ENCODE data around the gene NKD2.

The NKD2 gene

DNA sequence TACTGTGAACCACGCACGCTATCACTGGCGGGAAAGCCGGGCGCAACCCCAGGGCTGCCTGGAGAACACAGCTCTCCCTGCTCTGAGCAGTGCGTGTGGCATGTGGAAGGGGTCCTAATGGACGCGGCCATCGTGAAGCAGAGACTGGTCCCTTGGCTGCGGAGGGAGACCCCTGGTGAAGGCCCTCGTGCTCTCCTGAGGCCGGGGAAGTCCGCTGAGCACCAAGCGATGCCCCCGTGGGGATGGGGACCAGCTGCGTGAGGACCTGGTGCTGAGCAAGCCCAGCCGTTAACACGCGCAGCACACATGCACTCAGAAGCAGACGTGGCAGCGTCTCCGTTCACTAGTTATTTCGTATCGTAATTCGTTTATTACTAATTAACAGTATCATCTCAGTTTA is 78.8 kb downstream of the NKD2 start:
- DNase-seq (ENCODE audit: low read depth in 1 of 2, low spot score in 1 of 2): no peak

DNA sequence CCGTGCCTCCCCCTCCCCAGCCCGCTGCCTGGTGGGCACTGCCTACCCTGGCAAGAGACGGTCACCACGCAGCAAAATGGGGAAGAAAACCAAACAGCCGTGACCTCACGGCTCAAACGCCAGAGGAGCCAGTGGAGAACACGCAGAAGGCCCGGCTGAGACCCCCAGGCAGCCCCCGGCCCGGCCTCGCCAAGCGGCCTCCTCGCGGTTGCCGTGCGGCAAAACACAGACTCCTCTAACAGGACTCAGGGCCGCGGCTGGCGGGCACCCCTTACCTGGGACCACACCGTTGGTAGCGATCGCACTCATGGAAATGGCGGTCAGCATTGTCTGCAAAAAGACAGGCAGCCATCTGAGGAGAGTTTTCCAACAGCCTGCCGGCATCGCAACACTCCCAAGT is 79.4 kb downstream of the NKD2 start:
- no peak for DNase-seq (ENCODE audit: low read depth in 1 of 2, low spot score in 1 of 2)
